Vagina (tissue), 2 donors: Measurements from ENCODE around the gene GLOD4. TPM values are rescaled to one million over a fixed set of nuclear protein-coding genes. Genes with fewer than 3 reads are reported as not detected.
"Not testable (repeated sequence)": the region's sequence is repeated elsewhere in the genome, so short reads cannot be mapped to it uniquely, and the experiment has no call there.

Experiments
- DNase-seq, 2 donors: peaks; one replicate each; pipeline ENCODE4 v3.0.0-alpha.2; 2017; ENCODE audit errors: extremely low spot score in 2 of 2
- H3K27ac ChIP-seq: fragments of 200-600 bp; sonication (generic); one replicate; pipeline ENCODE4 v1.5.1; 2019
- H3K27me3 ChIP-seq: fragments of 200-600 bp; sonication (generic); one replicate; pipeline ENCODE4 v1.5.1; 2019
- H3K36me3 ChIP-seq, 2 donors: fragments of 200-600 bp; sonication (generic); one replicate each; pipeline ENCODE4 v1.5.1; 2017 to 2019
- H3K4me1 ChIP-seq: fragments of 200-600 bp; sonication (generic); one replicate; pipeline ENCODE4 v1.5.1; 2019
- H3K4me3 ChIP-seq, 2 donors: fragments of 200-600 bp; sonication (generic); 1 replicate in 1 of 2; 2 replicates in 1 of 2; pipeline ENCODE4 v1.5.1; 2016 to 2019
- H3K9me3 ChIP-seq: fragments of 200-600 bp; sonication (generic); one replicate; pipeline ENCODE4 v1.5.1; 2019
- POLR2A ChIP-seq, 2 donors: fragments of 450-650 bp; IDR thresholded peaks; one replicate each; pipeline ENCODE4 v1.6.1; 2017; ENCODE audit warnings: antibody characterized with exemption in 2 of 2, mild to moderate bottlenecking in 2 of 2, moderate library complexity in 2 of 2
- POLR2AphosphoS5 ChIP-seq, 2 donors: sonication (generic); formaldehyde crosslinking; IDR thresholded peaks; one replicate each; pipeline ENCODE4 v1.9.0; 2017; ENCODE audit warnings: antibody characterized with exemption in 2 of 2, mild to moderate bottlenecking in 2 of 2, low read depth in 1 of 2; ENCODE audit not compliant: insufficient read depth in 1 of 2
- intact Hi-C: fragments of 100-400 bp; cut with DNase I; formaldehyde crosslinking; loops from one replicate; pipeline ENCODE4 v1.15.1; 2023
- total RNA-seq: library from RNA; depleted of rRNA; stranded (reverse); fragments of >200 nt; gene quantifications from one replicate; pipeline ENCODE4 v1.2.3, GENCODE V29; 2016
- TF ChIP-seq, protein P1 (sequence below), 3 experiments: fragments of 450-650 bp in 2 of 3; fragments of 200-600 bp in 1 of 3; sonication (generic) in 1 of 3; IDR thresholded peaks; one replicate each; pipeline ENCODE4 v1.5.1; 2017 to 2019; ENCODE audit warnings: antibody characterized with exemption in 3 of 3, mild to moderate bottlenecking in 2 of 3, moderate library complexity in 2 of 3

The GLOD4 gene
- total RNA-seq, result 36.8 TPM

DNA sequence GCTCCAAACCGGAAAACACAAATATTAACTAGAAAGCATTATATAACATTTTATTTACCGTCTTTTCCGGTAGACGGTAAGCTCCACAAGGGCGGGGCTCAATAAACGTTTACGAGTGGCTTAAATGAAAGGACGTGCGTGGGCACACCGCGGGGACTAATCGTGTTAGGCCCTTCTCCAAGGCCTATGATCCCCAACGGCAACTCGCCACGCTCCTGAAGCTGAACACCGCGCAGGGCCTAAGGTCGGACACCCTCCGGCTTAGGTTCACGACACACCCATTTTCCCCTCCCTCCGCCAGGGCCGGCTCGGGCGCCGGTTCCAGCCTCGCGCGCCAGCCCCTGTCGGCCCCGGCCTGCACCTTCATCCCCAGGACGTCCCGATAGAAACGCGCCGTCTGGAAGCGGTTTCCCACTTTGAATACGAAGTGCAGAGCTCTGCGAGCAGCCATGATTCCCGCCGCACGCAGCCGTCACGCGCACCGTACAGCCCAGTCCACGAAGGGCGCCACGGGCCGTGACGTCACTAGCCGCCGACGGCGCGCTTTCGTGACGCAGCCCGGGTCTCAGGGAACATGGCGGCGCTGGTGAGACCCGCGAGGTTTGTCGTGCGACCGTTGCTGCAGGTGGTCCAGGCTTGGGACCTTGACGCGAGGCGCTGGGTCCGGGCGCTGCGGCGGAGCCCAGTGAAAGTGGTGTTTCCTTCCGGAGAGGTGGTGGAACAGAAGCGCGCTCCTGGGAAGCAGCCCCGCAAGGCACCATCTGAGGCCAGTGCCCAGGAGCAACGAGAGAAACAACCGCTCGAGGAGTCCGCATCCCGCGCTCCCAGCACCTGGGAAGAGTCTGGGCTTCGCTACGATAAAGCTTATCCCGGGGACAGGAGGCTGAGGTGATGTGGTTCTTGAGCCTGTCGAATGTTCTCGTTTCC lies at the start of gene GLOD4, which contains the start of gene MRM3:
GLOD4 (minus strand) TSS at position 476 of the 927 bp plus-strand sequence; CDS start at position 451, 25 bp downstream.
MRM3 (plus strand) TSS at position 549 of the 927 bp plus-strand sequence; CDS start at position 575, 26 bp downstream.
- Histone ChIP-seq H3K27me3 (no peaks in the 10 kb centered on the region), H3K4me1 (peaks cover 30% of the 10 kb centered on the region), H3K4me3 (peak within 1 kb of the TSS; percentile 84 to 90), H3K36me3 (peaks cover 0 to 18% of the 10 kb centered on the region in 2 donors), H3K9me3 (no peaks in the 10 kb centered on the region), H3K27ac (peak within 1 kb of the TSS; percentile 88)
- intact Hi-C loops, result no loop called here
- no peak for DNase-seq
- peak in 1 of 2 donors; percentile 54 for TF ChIP-seq POLR2A (IDR thresholded peaks at IDR 0.05)
- TF ChIP-seq POLR2AphosphoS5 (IDR thresholded peaks at IDR 0.05; ENCODE audit: insufficient read depth in 1 of 2, low read depth in 1 of 2), result peak; percentile 93 to 98
- TF ChIP-seq, protein P1, sequence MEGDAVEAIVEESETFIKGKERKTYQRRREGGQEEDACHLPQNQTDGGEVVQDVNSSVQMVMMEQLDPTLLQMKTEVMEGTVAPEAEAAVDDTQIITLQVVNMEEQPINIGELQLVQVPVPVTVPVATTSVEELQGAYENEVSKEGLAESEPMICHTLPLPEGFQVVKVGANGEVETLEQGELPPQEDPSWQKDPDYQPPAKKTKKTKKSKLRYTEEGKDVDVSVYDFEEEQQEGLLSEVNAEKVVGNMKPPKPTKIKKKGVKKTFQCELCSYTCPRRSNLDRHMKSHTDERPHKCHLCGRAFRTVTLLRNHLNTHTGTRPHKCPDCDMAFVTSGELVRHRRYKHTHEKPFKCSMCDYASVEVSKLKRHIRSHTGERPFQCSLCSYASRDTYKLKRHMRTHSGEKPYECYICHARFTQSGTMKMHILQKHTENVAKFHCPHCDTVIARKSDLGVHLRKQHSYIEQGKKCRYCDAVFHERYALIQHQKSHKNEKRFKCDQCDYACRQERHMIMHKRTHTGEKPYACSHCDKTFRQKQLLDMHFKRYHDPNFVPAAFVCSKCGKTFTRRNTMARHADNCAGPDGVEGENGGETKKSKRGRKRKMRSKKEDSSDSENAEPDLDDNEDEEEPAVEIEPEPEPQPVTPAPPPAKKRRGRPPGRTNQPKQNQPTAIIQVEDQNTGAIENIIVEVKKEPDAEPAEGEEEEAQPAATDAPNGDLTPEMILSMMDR (IDR thresholded peaks at IDR 0.05), result peak in 2 of 3 experiments; percentile 11 to 34

DNA sequence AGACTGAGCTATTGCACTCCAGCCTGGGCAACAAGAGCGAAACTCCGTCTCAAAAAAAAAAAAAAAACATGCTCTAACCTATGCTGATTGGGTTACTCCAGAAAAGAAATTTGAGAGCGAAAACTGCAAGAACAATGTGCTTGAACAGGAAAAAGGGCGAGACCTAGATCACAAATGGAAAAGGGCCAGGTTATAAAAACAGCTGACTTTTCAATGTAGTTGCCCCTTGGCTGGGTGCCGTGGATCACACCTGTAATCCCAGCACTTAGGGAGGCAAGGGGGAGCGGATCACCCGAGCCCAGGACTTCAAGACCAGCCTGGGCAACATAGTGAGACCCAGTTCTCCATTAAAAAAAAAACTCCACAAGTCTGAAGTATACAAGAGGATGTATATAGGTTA lies 48.9 kb upstream of the GLOD4 start:
- TF ChIP-seq POLR2A (IDR thresholded peaks at IDR 0.05) (no peak), POLR2AphosphoS5 (IDR thresholded peaks at IDR 0.05; ENCODE audit: insufficient read depth in 1 of 2, low read depth in 1 of 2) (no peak)
- TF ChIP-seq, protein P1 (IDR thresholded peaks at IDR 0.05), result no peak
- Histone ChIP-seq H3K27me3 (no peaks in the 10 kb centered on the region), H3K9me3 (no peaks in the 10 kb centered on the region), H3K27ac (no peak overlapping the region), H3K4me1 (peaks cover 5% of the 10 kb centered on the region), H3K36me3 (no peaks in the 10 kb centered on the region), H3K4me3 (no peak overlapping the region)
- intact Hi-C loops, result no loop called here
- DNase-seq, result no peak

- DNase-seq, result no peak
- no peak overlapping the region for H3K27ac ChIP-seq
- no peaks in the 10 kb centered on the region for H3K9me3 ChIP-seq
- H3K4me1 ChIP-seq, result peaks cover 4% of the 10 kb centered on the region
- no peak for TF ChIP-seq POLR2A (IDR thresholded peaks at IDR 0.05)
- TF ChIP-seq POLR2AphosphoS5 (IDR thresholded peaks at IDR 0.05; ENCODE audit: insufficient read depth in 1 of 2, low read depth in 1 of 2), result no peak
- TF ChIP-seq, protein P1 (IDR thresholded peaks at IDR 0.05), result no peak
- intact Hi-C loops, result no loop called here
- no peak overlapping the region for H3K4me3 ChIP-seq
- H3K36me3 ChIP-seq, result peaks cover 0 to 2% of the 10 kb centered on the region in 2 donors
- no peaks in the 10 kb centered on the region for H3K27me3 ChIP-seq
Observed at GRCh38 chr17:830381-830780, 48.3 kb upstream of the GLOD4 start.

DNA sequence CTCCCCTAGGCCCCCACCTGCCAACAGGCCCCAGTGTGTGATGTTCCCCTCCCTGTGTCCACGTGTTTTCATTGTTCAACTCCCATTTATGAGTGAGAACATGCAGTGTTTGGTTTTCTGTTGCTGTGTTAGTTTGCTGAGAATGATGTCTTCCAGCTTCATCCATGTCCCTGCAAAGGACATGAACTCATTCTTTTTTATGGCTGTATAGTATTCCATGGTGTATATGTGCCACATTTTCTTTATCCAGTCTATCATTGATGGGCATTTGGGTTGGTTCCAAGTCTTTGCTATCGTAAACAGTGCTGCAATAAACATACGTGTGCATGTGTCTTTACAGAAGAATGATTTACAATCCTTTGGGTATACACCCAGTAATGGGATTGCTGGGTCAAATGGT lies 47.5 kb upstream of the GLOD4 start:
- H3K4me3 ChIP-seq, DNase-seq, H3K27ac ChIP-seq, H3K4me1 ChIP-seq, H3K9me3 ChIP-seq, H3K36me3 ChIP-seq, intact Hi-C loops, H3K27me3 ChIP-seq: not testable (repeated sequence)

- H3K4me3 ChIP-seq, result no peak overlapping the region
- intact Hi-C loops, result no loop called here
- H3K27ac ChIP-seq, result no peak overlapping the region
- H3K27me3 ChIP-seq, result no peaks in the 10 kb centered on the region
- H3K4me1 ChIP-seq, result peaks cover 4% of the 10 kb centered on the region
- H3K36me3 ChIP-seq, result peaks cover 0 to 5% of the 10 kb centered on the region in 2 donors
- TF ChIP-seq, protein P1 (IDR thresholded peaks at IDR 0.05), result no peak
- TF ChIP-seq POLR2A (IDR thresholded peaks at IDR 0.05) (no peak), POLR2AphosphoS5 (IDR thresholded peaks at IDR 0.05; ENCODE audit: insufficient read depth in 1 of 2, low read depth in 1 of 2) (no peak)
- no peak for DNase-seq
- no peaks in the 10 kb centered on the region for H3K9me3 ChIP-seq
Observed at GRCh38 chr17:828761-829160, 46.7 kb upstream of the GLOD4 start.
